ENCODE results near the gene NOC2L.

The NOC2L gene

GRCh38 chr1:912740-913301, 46.2 kb downstream of the NOC2L start:
- H3K36me3 ChIP-seq (ENCODE audit: control insufficient read depth, insufficient read depth, low read length) = no peaks in the 10 kb centered on the region
- no peak overlapping the region for H3K9ac ChIP-seq (ENCODE audit: low read length)
- peaks cover 5% of the 10 kb centered on the region for H3K4me1 ChIP-seq (ENCODE audit: control insufficient read depth, insufficient read depth, low read length)
- H3K27me3 ChIP-seq (ENCODE audit: control insufficient read depth, insufficient read depth, low read length) = peaks cover 24% of the 10 kb centered on the region
- H3K27ac ChIP-seq (ENCODE audit: low read depth, low read length) = no peak overlapping the region
- no peak overlapping the region for H3K4me3 ChIP-seq (ENCODE audit: low read length)

GRCh38 chr1:911875-912739, 46.9 kb downstream of the NOC2L start:
- Histone ChIP-seq H3K36me3 (ENCODE audit: control insufficient read depth, insufficient read depth, low read length) (no peaks in the 10 kb centered on the region), H3K9ac (ENCODE audit: low read length) (no peak overlapping the region), H3K27ac (ENCODE audit: low read depth, low read length) (no peak overlapping the region), H3K27me3 (ENCODE audit: control insufficient read depth, insufficient read depth, low read length) (peaks cover 20% of the 10 kb centered on the region), H3K4me3 (ENCODE audit: low read length) (no peak overlapping the region), H3K4me1 (ENCODE audit: control insufficient read depth, insufficient read depth, low read length) (peaks cover 5% of the 10 kb centered on the region)

- Histone ChIP-seq H3K4me1 (ENCODE audit: control insufficient read depth, insufficient read depth, low read length) (peaks cover 5% of the 10 kb centered on the region), H3K9ac (ENCODE audit: low read length) (no peak overlapping the region), H3K27ac (ENCODE audit: low read depth, low read length) (no peak overlapping the region), H3K27me3 (ENCODE audit: control insufficient read depth, insufficient read depth, low read length) (peaks cover 22% of the 10 kb centered on the region), H3K4me3 (ENCODE audit: low read length) (no peak overlapping the region), H3K36me3 (ENCODE audit: control insufficient read depth, insufficient read depth, low read length) (no peaks in the 10 kb centered on the region)
Observed at GRCh38 chr1:910881-911721, 48.0 kb downstream of the NOC2L start.

- H3K27ac ChIP-seq (ENCODE audit: low read depth, low read length) = no peak overlapping the region
- peaks cover 24% of the 10 kb centered on the region for H3K27me3 ChIP-seq (ENCODE audit: control insufficient read depth, insufficient read depth, low read length)
- H3K4me1 ChIP-seq (ENCODE audit: control insufficient read depth, insufficient read depth, low read length) = peaks cover 5% of the 10 kb centered on the region
- H3K4me3 ChIP-seq (ENCODE audit: low read length) = no peak overlapping the region
- no peaks in the 10 kb centered on the region for H3K36me3 ChIP-seq (ENCODE audit: control insufficient read depth, insufficient read depth, low read length)
- H3K9ac ChIP-seq (ENCODE audit: low read length) = no peak overlapping the region
Observed at GRCh38 chr1:910311-910880, 48.7 kb downstream of the NOC2L start.

GRCh38 chr1:909861-910310, 49.2 kb downstream of the NOC2L start:
- Histone ChIP-seq H3K27ac (ENCODE audit: low read depth, low read length) (no peak overlapping the region), H3K4me3 (ENCODE audit: low read length) (no peak overlapping the region), H3K27me3 (ENCODE audit: control insufficient read depth, insufficient read depth, low read length) (peaks cover 24% of the 10 kb centered on the region), H3K9ac (ENCODE audit: low read length) (no peak overlapping the region), H3K4me1 (ENCODE audit: control insufficient read depth, insufficient read depth, low read length) (peaks cover 8% of the 10 kb centered on the region), H3K36me3 (ENCODE audit: control insufficient read depth, insufficient read depth, low read length) (no peaks in the 10 kb centered on the region)

- Histone ChIP-seq H3K27ac (ENCODE audit: low read depth, low read length) (no peak overlapping the region), H3K27me3 (ENCODE audit: control insufficient read depth, insufficient read depth, low read length) (peaks cover 20% of the 10 kb centered on the region), H3K36me3 (ENCODE audit: control insufficient read depth, insufficient read depth, low read length) (no peaks in the 10 kb centered on the region), H3K4me3 (ENCODE audit: low read length) (no peak overlapping the region), H3K9ac (ENCODE audit: low read length) (no peak overlapping the region), H3K4me1 (ENCODE audit: control insufficient read depth, insufficient read depth, low read length) (peaks cover 8% of the 10 kb centered on the region)
Observed at GRCh38 chr1:908661-909060, 50.4 kb downstream of the NOC2L start.

GRCh38 chr1:907611-908451, 51.2 kb downstream of the NOC2L start:
- no peaks in the 10 kb centered on the region for H3K36me3 ChIP-seq (ENCODE audit: control insufficient read depth, insufficient read depth, low read length)
- no peak overlapping the region for H3K4me3 ChIP-seq (ENCODE audit: low read length)
- H3K4me1 ChIP-seq (ENCODE audit: control insufficient read depth, insufficient read depth, low read length) = peaks cover 8% of the 10 kb centered on the region
- no peak overlapping the region for H3K9ac ChIP-seq (ENCODE audit: low read length)
- peaks cover 20% of the 10 kb centered on the region for H3K27me3 ChIP-seq (ENCODE audit: control insufficient read depth, insufficient read depth, low read length)
- H3K27ac ChIP-seq (ENCODE audit: low read depth, low read length) = no peak overlapping the region

- Histone ChIP-seq H3K36me3 (ENCODE audit: control insufficient read depth, insufficient read depth, low read length) (no peaks in the 10 kb centered on the region), H3K9ac (ENCODE audit: low read length) (no peak overlapping the region), H3K27ac (ENCODE audit: low read depth, low read length) (no peak overlapping the region), H3K4me1 (ENCODE audit: control insufficient read depth, insufficient read depth, low read length) (peaks cover 8% of the 10 kb centered on the region), H3K27me3 (ENCODE audit: control insufficient read depth, insufficient read depth, low read length) (peaks cover 17% of the 10 kb centered on the region), H3K4me3 (ENCODE audit: low read length) (no peak overlapping the region)
Observed at GRCh38 chr1:906600-907420, 52.2 kb downstream of the NOC2L start.

GRCh38 chr1:905811-906599, 53.1 kb downstream of the NOC2L start:
- peaks cover 8% of the 10 kb centered on the region for H3K4me1 ChIP-seq (ENCODE audit: control insufficient read depth, insufficient read depth, low read length)
- H3K36me3 ChIP-seq (ENCODE audit: control insufficient read depth, insufficient read depth, low read length) = no peaks in the 10 kb centered on the region
- peaks cover 12% of the 10 kb centered on the region for H3K27me3 ChIP-seq (ENCODE audit: control insufficient read depth, insufficient read depth, low read length)
- no peak overlapping the region for H3K4me3 ChIP-seq (ENCODE audit: low read length)
- no peak overlapping the region for H3K9ac ChIP-seq (ENCODE audit: low read length)
- no peak overlapping the region for H3K27ac ChIP-seq (ENCODE audit: low read depth, low read length)

GRCh38 chr1:905071-905749, 53.8 kb downstream of the NOC2L start:
- Histone ChIP-seq H3K9ac (ENCODE audit: low read length) (peak overlapping the region; percentile 40), H3K27me3 (ENCODE audit: control insufficient read depth, insufficient read depth, low read length) (peaks cover 5% of the 10 kb centered on the region), H3K36me3 (ENCODE audit: control insufficient read depth, insufficient read depth, low read length) (no peaks in the 10 kb centered on the region), H3K4me1 (ENCODE audit: control insufficient read depth, insufficient read depth, low read length) (peaks cover 3% of the 10 kb centered on the region), H3K4me3 (ENCODE audit: low read length) (peak overlapping the region; percentile 55), H3K27ac (ENCODE audit: low read depth, low read length) (no peak overlapping the region)

All from rectal smooth muscle tissue (tissue), 1 donor.